ENCODE data around the gene SOX12.
"Not testable (repeated sequence)": the region's sequence is repeated elsewhere in the genome, so short reads cannot be mapped to it uniquely, and the experiment has no call there.

DNA sequence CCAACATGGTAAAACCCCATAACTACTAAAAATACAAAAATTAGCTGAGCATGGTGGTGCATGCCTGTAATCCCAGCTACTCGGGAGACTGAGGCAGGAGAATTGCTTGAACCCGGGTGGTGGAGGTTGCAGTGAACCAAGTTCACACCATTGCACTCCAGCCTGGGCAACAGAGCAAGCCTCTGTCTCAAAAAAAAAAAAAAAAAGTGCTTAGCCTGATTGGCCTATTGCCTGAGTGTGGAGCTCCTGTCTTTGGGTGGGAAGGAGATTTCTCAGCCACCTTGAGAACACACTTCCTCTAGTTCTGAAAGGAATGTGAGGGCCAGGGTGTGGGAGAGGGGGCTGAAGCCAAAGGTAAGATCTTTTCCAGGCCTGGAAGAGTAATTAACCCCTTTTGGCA, 30.8 kb downstream of the SOX12 start:
- TF ChIP-seq, protein P1, sequence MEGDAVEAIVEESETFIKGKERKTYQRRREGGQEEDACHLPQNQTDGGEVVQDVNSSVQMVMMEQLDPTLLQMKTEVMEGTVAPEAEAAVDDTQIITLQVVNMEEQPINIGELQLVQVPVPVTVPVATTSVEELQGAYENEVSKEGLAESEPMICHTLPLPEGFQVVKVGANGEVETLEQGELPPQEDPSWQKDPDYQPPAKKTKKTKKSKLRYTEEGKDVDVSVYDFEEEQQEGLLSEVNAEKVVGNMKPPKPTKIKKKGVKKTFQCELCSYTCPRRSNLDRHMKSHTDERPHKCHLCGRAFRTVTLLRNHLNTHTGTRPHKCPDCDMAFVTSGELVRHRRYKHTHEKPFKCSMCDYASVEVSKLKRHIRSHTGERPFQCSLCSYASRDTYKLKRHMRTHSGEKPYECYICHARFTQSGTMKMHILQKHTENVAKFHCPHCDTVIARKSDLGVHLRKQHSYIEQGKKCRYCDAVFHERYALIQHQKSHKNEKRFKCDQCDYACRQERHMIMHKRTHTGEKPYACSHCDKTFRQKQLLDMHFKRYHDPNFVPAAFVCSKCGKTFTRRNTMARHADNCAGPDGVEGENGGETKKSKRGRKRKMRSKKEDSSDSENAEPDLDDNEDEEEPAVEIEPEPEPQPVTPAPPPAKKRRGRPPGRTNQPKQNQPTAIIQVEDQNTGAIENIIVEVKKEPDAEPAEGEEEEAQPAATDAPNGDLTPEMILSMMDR (optimal IDR thresholded peaks at IDR 0.05 in 1 of 3, IDR thresholded peaks at IDR 0.05 in 1 of 3, conservative IDR thresholded peaks at IDR 0.05 in 1 of 3; ENCODE audit: extremely low read depth in 1 of 3, insufficient read depth in 2 of 3, low read length in 3 of 3), result peak in 1 of 3 experiments; percentile 7
- not testable (repeated sequence) for TF ChIP-seq EZH2 (IDR thresholded peaks at IDR 0.05; ENCODE audit: low read length)
